HG03575 (cell line): ENCODE results near the gene TLCD4.
"Not testable (repeated sequence)": the region's sequence is repeated elsewhere in the genome, so short reads cannot be mapped to it uniquely, and the experiment has no call there.

Experiments
- ATAC-seq: cut with Tn5 transposase; IDR thresholded peaks from one replicate; pipeline ENCODE4 v1.9.1; 2021; ENCODE audit not compliant: unreplicated experiment, insufficient number of reproducible peaks, low FRiP score; ENCODE audit errors: extremely low read depth

TLCD4 gene, protein sequence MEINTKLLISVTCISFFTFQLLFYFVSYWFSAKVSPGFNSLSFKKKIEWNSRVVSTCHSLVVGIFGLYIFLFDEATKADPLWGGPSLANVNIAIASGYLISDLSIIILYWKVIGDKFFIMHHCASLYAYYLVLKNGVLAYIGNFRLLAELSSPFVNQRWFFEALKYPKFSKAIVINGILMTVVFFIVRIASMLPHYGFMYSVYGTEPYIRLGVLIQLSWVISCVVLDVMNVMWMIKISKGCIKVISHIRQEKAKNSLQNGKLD

DNA sequence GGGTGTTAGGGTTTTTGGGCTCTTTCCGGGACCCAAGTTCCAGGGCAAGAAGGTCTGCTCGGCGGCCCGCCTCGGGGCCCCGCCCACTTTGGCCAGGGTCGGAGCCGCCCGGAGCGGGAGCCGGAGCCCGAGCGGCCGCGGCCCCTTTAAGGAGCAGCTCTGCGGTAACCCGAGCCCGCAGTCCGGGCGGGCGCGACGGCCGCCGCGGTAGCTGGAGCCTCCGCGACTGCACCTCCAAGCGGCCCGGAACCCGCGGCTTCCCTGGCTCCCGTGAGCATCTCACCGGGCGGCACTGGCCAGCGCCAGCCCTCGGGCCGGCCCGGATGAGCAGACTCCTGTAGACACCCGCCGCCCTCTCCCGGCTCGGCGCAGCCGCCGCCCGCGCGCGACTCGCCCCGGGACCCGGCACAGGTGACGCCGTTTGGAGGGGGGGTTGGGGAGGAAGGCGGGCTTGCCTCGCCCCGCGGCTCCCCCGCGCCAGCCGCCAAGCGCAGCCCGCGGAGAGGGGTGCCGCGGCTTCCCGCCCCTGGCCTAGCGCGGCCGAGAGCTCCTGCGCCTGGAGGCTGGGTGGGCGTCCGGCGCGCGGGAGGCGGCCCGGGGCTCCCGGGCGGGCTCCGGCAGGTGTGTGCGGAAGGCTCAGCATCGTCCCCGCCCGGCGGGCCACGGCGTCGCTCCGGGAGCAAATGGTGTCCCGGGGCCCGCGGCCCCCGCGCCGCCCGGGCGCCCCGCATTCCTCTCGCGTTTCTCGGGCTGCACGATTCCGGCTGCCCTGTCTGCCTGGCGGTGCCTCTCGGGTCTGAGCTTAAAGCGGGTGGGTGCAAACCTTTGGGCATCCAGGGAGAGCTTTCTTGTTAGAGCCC is at the start of gene TLCD4:
Gene TLCD4 (plus strand): TSS at position 149 of the 860 bp plus-strand sequence. CDS start 26,547 bp downstream, outside the sequence.
- ATAC-seq: no peak

DNA sequence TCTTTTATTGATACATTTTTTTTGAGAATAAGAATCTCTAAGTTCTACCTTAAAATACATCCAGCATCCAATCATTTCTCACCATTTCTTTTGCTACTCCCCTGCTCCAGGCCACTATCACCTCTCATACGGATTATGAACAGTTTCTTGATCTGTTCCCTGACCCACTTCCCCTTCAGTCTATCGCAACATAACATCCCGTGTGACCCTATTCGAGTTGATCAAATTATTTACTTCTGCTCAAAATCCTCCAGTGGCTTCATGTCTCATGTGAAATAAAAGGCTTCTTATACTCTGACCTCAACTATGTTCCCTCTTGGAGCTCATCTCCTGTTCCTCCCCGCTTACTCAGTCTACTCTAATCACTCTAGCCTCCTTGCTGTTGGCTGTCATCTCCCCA is 49.6 kb upstream of the TLCD4 start:
- ATAC-seq: no peak

DNA sequence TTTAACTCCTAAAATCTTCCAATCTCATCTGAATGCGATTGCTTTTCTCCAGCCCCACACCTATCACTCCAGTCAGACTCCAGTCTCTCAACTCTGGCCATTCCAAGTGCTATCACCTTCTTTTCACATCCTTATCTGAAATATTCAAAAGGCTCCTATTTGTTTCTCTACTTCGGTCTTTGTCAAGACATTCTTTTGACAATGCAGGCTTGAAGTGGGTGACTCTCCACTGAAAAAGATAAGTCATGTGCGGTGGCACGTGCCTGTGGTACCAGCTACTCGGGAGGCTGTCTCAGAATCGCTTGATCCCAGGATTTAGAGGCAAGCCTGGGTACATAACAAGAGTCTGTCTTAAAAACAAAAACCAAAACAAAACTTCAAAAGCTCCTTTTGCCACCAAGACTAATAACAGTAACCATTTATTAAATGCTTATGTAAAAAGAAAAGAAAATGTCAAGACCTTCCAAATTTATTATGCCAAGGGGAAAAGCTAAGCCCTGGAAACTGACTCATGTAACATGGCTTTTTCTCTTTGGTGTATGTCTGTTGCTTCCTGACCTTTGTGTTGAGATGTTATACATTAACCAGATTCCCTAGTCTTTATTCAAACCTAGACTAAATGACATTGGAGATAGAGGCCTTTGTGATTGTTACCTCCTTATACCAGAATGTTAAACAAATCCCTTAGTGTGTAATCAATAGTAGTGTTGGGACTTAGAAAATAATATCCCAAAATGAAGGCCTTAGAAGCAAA is 48.0 kb upstream of the TLCD4 start:
- ATAC-seq: no peak

DNA sequence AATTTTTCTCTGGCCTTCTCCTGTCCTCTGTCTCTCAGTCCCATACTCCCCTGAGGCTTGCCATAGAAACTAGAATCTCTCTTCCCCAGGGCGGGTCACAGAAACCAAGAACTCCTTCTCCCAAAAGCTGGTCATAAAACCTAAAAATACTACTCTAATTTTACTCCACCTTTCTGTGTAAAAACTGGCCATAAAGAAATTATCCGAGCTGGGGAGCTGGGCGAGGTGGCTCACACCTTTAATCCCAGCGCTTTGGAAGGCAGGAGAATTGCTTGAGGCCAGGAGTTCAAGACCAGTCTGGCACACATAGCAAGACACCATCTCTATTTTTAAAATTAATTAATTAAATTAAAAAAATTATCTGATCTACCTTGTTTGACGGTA is 47.5 kb upstream of the TLCD4 start:
- ATAC-seq: no peak

DNA sequence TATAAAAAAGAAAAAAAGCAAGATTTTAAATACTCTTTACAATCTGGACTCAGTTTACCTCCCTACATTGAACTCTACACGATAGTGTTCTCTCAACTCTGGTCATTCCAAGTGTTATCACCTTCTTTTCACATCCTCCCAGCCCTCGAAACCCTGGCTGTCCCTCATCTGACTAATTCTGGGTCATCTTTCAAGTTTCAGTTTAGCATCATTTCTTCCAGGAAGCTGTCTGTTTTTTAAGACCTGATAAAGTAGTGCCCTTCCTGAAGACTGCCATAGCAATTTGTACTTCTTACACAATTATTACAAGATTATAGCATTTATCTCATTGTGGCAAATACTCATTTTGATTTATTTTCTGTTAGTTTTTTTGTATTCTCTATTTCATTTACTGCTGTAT is 45.6 kb upstream of the TLCD4 start:
- ATAC-seq: no peak

DNA sequence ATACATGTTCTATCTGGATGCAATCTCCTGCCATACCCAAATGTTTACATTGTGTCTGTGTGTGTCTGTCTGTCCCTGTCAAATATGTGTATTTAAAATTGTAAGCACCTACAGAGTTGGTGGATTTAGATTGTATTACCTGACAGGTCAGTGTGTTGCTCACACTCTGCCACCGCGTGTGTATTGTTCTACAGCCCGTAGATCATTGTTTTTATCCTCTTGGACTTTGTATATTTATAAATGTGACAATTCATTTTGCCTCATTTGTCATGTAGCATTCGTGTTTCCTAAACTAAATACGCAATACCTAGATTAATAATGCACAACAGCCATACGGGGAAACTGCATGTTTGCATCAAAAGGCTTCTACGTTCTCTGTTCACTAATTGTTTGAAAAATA is 45.0 kb upstream of the TLCD4 start:
- no peak for ATAC-seq

DNA sequence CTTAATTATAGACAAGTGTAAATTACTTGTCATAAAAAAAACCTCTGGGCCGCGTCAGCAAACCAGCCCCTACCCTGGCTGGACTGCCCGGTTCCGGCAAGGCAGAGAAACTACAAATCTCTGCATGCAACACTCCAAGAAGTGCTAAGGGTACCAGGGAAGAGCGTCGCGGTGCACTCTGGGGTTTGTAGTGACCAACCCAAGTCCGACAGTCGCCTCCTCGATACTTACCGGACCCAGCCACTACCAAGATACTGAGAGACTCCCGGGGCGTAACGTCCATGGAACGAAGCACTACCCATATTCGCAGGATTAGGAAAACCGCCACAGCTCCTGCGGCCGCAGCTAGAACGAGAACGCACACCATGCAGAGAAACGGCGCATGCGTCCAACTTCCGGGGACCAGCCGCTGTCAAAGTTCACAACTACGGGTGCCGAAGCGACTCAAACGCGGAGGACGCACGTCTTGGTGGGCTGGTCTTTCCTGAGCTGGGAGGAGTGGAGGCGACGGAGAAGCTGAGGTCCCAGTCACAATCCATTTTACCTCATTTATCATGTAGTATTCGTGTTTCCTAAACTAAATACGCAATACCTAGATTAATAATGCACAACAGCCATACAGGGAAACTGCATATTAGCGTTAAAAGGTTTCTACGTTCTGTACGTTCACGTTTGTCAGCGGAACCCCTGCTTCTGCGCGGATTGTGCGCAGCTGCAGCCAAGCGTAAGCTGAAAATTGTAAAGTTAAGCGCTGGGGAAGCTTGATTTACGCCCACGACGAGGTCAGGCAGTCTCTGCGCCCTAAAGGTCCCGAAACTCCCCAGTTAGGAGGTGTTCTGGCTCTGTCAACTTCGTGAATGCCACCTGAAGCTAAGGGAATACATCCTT is 44.4 kb upstream of the TLCD4 start, which contains the start of gene ALG14:
Gene ALG14 (minus strand): TSS at position 420 of the 888 bp plus-strand sequence. CDS start 53 bp downstream, at position 367.
- ATAC-seq: peak; percentile 93

DNA sequence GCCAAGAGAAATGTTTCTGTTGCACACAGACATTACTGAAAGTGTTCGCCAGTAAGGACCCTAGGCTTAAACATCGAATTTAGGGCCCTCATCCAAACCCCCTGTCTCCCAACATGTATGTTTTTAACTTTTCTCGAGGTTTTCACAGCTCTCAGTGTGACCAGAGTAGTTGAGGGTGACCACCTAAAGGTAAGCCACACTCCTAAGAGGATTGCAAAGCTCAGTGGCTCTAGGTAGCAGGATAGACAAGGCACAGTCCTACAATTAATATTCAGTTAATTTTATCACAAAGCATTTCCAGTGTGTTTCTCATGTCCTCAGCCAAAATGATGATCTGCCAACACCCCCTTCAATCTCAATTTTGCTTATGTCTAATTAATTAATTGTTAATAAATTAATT is 43.7 kb upstream of the TLCD4 start:
- no peak for ATAC-seq

DNA sequence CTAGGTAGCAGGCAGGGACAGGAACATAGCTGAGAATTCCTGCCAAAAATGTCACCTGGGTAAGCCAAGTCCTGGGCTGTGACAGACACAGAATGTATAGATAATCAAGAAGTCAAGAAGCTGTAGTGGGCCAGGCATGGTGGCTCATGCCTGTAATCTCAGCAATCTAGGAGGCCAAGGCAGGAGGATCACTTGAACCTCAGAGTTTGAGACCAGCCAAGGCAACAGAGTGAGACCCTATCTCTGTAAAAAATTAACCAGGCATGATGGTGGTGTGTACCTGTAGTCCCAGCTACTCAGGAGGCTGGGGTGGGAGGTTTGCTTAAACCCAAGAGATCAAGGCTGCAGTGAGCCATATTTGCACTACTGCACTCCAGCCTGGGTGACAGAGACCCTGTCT is 41.1 kb upstream of the TLCD4 start:
- no peak for ATAC-seq

DNA sequence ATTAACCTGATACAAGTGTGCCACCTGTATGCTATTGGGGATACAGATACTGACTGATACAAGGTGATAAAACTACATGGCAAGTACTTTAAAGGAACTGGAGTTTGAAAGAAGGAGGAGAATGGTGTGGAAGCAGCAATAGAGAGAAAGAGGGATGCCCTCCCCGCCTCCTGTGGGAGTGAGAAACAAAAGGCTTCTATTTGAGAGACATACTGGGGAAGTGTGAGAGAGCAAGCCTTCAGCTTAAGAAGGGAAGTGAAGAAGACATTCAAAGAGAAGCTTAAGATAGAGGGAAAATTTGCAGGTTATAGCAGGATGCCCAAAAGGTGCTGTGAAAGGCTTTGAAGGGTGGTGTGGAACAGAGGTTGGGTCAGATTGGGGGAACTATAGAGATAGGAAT is 36.7 kb upstream of the TLCD4 start:
- ATAC-seq: no peak

DNA sequence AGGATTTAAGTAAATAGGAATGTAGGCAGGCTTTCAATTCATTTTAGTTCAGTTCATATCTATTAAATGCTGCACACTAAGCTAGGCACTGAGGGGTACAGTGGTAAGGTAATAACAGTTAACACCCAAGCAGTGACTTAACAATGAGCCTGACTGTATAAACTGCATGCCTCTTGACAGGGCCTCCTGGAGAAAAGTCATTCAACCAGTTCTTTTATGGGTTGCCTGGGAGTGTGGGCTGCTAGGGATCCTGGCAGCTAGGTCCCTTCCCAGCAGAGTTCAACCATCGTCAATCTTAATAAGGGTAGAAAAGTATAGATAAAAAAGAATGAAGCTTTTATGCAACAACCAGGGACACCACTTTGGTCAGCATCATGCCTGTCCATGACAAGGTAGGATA is 36.3 kb upstream of the TLCD4 start:
- no peak for ATAC-seq

DNA sequence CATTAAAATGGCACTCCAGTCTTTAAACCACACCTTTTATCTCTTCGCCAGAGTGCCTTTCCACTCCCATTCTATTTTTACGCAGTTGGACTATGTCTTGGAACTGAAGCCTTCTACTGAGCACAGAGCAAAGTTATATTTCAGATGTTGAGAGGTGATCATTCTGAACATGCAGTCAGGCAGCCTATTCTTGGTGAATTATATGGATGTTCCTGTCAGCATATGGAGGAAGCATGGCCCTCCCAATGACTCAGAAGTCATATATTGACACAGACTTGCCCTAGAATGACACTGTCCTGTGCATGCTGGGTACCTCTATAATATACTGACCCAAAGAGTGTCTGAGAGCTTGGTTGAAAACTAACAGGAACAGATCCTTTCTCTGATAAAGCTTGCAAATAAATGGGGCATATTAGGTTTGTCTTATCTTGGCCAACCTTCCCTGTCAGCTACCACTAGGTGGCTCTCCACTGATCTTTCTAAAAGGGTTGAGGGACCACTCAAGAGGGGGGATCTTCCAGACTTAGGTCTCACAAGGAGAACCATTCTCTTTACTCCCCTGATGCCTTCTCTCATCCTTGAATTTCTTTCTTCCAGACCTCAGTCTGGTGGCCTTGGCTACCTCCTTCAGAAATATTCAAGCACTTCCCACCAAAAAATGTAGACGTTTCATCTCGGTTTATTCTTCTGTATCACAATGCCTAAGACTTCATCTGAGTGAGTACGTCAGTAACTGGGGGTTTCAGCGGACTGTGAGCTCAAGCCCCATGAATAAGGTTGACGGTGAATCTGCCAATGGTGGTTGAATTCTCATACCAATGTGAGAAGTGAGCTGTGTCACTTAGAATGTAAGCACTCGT is 32.6 kb upstream of the TLCD4 start:
- no peak for ATAC-seq

DNA sequence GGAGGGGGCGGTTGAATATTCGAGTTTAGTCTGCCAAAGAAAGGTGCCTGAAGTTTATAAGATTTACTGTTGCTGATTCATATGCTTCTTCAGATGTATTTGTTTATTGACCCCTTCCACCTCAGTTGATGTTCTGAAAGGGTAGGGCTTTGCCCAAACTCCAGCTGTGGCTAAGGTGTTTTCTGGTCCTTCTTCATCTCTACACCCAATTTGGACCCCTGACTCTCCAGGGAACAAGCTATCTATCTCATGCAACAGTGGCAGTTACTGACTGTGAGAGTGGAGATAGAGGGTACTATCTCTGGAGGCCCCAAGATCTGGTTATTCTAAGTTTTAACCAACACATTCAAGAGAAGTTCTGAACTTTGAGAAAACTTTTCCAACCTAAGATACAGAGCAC is 31.8 kb upstream of the TLCD4 start:
- ATAC-seq: no peak

DNA sequence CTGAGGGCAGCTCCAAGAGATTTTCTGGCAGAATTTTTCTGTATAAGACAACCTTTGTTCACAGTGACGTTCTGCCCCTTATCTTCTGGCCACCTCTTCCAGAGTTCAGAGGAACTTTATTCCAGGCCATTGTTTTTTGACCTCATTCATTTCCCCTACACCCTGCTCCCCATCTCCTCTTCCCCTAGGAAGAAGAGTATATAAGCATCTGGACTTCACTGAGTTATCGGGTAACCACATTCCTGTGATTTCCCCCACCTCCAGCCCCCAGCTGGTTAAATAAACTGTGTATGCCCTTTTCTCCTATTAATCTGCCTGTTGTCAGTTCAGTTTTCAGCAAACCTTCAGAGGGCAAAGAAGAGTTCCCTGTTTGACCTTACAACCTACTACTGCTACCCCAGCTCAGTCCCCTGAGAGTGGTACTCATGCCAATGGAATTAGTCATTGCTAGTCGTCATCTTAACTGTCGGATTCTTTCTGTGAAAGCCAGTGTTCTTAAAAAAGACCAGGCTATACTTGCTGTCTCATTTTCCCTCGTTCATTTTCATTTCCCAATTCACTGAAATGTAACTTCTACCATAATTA is 30.1 kb upstream of the TLCD4 start:
- ATAC-seq: no peak

DNA sequence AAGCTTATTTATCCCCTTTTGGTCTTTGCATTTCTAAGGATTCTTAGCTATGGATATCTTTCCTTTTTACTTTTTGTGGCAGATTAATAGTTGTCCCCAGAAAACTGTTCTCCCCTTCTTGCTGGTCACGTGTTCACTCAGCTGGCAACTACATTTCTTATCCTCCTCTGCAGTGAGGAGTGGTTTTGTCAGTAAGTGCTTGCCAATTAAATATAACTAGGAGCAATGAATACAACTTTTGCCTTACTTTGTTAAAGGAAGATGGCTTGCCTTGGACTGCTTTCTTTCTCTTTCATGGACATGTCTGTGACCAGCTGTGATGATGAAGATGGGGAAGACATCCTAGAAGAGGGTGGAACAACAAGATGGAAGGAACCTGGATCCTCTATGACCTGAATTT is 28.9 kb upstream of the TLCD4 start:
- no peak for ATAC-seq

DNA sequence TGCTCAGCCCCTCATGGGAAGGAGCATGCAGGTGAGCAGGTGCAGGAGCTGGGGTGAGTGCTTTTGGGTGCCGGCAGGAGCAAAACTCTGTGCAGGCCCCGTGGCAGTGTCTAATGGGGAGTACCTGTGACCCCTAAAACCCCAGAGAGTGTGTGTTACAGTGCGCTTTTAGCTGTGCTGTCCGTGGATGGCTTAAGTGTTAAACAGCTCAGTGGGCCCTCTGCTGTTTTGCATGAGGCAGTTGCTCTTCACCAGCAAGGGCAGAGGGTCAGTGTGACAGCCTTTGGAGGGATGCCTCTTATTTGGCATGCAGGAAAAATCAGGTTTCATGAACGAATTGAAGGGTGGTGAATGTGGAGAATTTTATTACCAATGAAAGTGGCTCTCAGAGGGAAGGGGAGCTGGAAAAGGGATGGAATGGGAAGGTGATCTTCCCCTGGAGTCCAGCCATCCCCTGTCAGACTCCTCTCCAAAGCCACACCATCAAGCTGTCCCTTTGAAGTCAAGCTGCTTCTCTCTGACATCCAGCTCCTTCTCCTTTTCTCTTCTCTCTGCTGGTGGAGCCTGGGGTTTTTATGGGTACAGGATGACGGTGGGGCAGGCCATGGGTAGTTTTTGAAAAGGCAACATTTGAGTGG is 27.4 kb upstream of the TLCD4 start:
- no peak for ATAC-seq

DNA sequence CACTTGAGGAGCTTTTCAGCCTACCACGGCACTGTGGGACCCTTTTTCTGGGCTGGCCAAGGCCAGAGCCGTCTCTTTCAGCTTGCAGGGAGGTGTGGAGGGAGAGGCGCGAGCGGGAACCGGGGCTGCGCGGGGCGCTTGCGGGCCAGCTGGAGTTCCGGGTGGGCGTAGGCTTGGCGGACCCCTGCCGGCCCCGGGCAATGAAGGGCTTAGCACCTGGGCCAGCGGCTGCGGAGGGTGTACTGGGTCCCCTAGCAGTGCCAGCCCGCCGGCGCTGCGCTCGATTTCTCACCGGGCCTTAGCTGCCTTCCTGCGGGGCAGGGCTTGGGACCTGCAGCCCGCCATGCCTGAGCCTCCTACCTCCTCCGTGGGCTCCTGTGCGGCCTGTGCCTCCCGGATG is 25.9 kb upstream of the TLCD4 start:
- not testable (repeated sequence) for ATAC-seq
